Measurements from ENCODE around the gene ARHGEF10L.

ARHGEF10L gene

DNA sequence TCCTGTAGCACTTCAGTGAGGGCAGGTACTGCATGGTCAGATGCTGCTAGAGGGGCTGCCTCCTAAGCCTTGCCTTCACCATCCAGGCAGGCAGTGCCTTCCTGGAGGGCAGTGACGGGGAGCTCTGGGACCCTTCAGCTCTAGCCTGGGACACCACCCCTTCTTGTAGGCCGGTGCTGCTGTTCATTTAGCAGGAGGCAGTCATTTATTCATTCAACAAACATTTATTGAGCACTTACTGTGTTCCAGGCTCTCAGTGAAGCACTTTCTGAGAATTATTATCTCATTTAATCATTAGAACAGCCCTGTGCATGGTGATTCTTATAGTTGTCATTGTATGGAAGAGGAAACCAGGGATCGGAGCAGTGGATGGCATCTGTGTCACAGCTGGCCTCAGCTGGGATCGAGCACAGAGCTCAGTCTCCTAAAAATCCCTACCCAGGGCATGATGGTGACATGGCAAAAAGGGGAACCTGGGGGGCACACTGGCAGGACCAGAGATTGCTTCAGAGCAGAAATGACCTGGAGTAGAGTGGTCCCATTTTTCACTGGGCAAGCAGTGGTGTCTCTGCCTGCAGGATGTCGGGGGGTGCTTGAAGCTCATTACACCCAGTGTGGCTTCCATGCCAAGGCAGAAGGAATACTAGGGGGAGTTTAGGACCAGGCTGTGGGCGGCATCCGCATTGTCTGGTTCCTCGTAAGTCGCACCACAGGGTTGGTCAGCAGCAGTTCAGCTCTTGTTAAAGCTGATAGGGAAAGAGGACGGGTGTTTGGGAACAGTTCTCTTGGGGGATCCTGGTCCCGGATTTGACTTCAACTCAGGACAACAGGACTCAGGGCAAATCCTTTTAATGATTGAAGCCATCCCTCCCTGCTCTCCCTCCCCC lies 28.8 kb downstream of the ARHGEF10L start:
- Histone ChIP-seq H3K36me3 (ENCODE audit: insufficient read depth, low read length) (no peaks in the 10 kb centered on the region), H3K27ac (ENCODE audit: low read length) (no peak overlapping the region), H3K4me2 (ENCODE audit: insufficient read depth, low read length) (no peak overlapping the region), H3K4me3 (ENCODE audit: low read depth in 1 of 2, low read length in 2 of 2) (no peak overlapping the region), H3K4me1 (ENCODE audit: insufficient read depth, low read length) (no peaks in the 10 kb centered on the region), H3K9ac (ENCODE audit: low read depth, low read length) (no peak overlapping the region), H3K9me3 (ENCODE audit: insufficient read depth, low read length, severe bottlenecking) (no peaks in the 10 kb centered on the region), H3K79me2 (ENCODE audit: insufficient read depth, low read length) (no peaks in the 10 kb centered on the region), H4K20me1 (ENCODE audit: insufficient read depth, low read length) (no peaks in the 10 kb centered on the region), H3K27me3 (ENCODE audit: insufficient read depth, low read length, poor library complexity) (no peaks in the 10 kb centered on the region), H2AFZ (ENCODE audit: low read depth, low read length) (no peak overlapping the region)
- DNase-seq: no peak
- ATAC-seq (ENCODE audit: insufficient read depth, low read depth): no peak
- TF ChIP-seq, protein P1, sequence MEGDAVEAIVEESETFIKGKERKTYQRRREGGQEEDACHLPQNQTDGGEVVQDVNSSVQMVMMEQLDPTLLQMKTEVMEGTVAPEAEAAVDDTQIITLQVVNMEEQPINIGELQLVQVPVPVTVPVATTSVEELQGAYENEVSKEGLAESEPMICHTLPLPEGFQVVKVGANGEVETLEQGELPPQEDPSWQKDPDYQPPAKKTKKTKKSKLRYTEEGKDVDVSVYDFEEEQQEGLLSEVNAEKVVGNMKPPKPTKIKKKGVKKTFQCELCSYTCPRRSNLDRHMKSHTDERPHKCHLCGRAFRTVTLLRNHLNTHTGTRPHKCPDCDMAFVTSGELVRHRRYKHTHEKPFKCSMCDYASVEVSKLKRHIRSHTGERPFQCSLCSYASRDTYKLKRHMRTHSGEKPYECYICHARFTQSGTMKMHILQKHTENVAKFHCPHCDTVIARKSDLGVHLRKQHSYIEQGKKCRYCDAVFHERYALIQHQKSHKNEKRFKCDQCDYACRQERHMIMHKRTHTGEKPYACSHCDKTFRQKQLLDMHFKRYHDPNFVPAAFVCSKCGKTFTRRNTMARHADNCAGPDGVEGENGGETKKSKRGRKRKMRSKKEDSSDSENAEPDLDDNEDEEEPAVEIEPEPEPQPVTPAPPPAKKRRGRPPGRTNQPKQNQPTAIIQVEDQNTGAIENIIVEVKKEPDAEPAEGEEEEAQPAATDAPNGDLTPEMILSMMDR (IDR thresholded peaks at IDR 0.05; ENCODE audit: borderline replicate concordance, extremely low read depth, low read length, poor library complexity, severe bottlenecking): no peak
- no peak for TF ChIP-seq EZH2 (IDR thresholded peaks at IDR 0.05; ENCODE audit: borderline replicate concordance, low read depth, low read length, severe bottlenecking)

DNA sequence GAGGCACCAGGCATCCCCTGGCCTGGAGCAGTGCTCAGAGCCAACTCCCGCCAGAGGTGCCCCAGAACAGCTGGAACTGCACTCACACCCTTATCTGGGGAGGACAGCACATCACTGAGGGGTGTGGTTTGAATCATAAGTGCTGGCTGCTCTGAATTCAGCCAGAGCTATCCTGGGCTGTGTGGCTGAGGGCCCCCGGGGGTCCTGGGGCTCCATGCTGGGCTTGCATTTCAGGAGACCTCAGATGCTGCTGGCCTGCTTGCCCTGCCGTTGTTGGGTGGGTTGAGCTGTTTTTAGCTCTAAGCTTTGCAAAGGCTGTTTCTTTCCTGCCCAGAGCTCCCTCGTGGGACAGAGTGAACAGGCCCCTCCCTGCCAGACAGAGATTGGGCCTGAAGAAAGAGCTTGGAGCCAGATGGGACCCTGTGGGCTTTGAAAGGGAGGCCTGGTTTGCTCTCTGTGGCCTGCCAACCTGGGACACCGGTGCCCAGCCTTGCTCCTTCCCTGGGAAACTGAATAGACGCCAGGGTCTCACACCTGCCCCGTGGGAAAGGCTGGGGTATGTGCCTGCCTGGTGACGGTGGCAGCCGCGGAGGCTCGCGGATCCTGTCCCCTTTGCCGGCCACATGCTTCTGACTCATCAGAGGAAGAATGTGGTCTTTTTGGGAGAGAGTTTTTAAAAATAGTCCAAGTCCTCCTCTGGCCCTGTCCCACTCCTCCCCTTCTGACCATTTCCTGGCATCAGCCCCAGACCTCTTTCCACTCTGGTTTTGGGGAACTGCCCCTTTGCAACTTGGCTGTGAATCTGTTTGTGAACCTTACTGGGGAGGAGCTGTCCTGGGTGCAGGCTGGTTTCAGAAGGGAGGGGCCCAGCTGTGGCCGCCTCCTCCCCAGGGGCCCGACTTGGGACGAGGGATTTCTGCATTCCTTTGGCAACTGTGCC lies 30.0 kb downstream of the ARHGEF10L start:
- Histone ChIP-seq H3K9ac (ENCODE audit: low read depth, low read length) (no peak overlapping the region), H3K4me1 (ENCODE audit: insufficient read depth, low read length) (no peaks in the 10 kb centered on the region), H3K27me3 (ENCODE audit: insufficient read depth, low read length, poor library complexity) (no peaks in the 10 kb centered on the region)

DNA sequence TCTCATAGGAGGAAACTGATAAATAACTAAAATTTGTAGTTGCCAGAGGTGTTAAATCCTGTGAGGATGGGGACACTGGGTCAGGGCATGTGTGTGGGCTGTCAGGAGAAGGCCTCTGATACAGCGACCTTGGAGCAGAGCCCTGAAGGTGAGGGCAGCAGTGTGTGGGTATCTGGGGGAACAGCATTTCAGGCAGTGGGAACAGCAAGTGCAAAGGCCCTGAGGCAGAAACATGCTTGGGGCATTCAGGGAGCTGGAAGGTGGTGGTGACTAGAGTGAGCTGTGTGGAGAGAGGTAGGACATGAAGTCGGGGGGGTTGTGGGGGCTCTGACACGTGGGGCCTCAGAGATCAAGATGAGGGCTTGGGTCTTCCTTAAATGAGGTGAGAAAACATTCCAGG lies 30.7 kb downstream of the ARHGEF10L start:
- no peak for DNase-seq
- no peak for ATAC-seq (ENCODE audit: insufficient read depth, low read depth)
- no peaks in the 10 kb centered on the region for H3K4me1 ChIP-seq (ENCODE audit: insufficient read depth, low read length)
- no peak overlapping the region for H3K27ac ChIP-seq (ENCODE audit: low read length)
- no peak for TF ChIP-seq EZH2 (IDR thresholded peaks at IDR 0.05; ENCODE audit: borderline replicate concordance, low read depth, low read length, severe bottlenecking)
- TF ChIP-seq, protein P1 (IDR thresholded peaks at IDR 0.05; ENCODE audit: borderline replicate concordance, extremely low read depth, low read length, poor library complexity, severe bottlenecking): no peak
- no peaks in the 10 kb centered on the region for H3K9me3 ChIP-seq (ENCODE audit: insufficient read depth, low read length, severe bottlenecking)
- no peaks in the 10 kb centered on the region for H3K27me3 ChIP-seq (ENCODE audit: insufficient read depth, low read length, poor library complexity)
- H2AFZ ChIP-seq (ENCODE audit: low read depth, low read length): no peak overlapping the region
- no peaks in the 10 kb centered on the region for H4K20me1 ChIP-seq (ENCODE audit: insufficient read depth, low read length)
- no peak overlapping the region for H3K4me3 ChIP-seq (ENCODE audit: low read depth in 1 of 2, low read length in 2 of 2)
- no peak overlapping the region for H3K4me2 ChIP-seq (ENCODE audit: insufficient read depth, low read length)
- H3K36me3 ChIP-seq (ENCODE audit: insufficient read depth, low read length): no peaks in the 10 kb centered on the region
- H3K9ac ChIP-seq (ENCODE audit: low read depth, low read length): no peak overlapping the region
- no peaks in the 10 kb centered on the region for H3K79me2 ChIP-seq (ENCODE audit: insufficient read depth, low read length)

More for the DNA sequence above, 30.0 kb downstream of the ARHGEF10L start:
- Histone ChIP-seq H3K4me3 (ENCODE audit: low read depth in 1 of 2, low read length in 2 of 2) (no peak overlapping the region), H2AFZ (ENCODE audit: low read depth, low read length) (no peak overlapping the region), H3K79me2 (ENCODE audit: insufficient read depth, low read length) (no peaks in the 10 kb centered on the region), H3K27ac (ENCODE audit: low read length) (no peak overlapping the region), H3K36me3 (ENCODE audit: insufficient read depth, low read length) (no peaks in the 10 kb centered on the region), H3K9me3 (ENCODE audit: insufficient read depth, low read length, severe bottlenecking) (no peaks in the 10 kb centered on the region), H4K20me1 (ENCODE audit: insufficient read depth, low read length) (no peaks in the 10 kb centered on the region), H3K4me2 (ENCODE audit: insufficient read depth, low read length) (no peak overlapping the region)
- no peak for TF ChIP-seq EZH2 (IDR thresholded peaks at IDR 0.05; ENCODE audit: borderline replicate concordance, low read depth, low read length, severe bottlenecking)
- TF ChIP-seq, protein P1 (IDR thresholded peaks at IDR 0.05; ENCODE audit: borderline replicate concordance, extremely low read depth, low read length, poor library complexity, severe bottlenecking): no peak
- ATAC-seq (ENCODE audit: insufficient read depth, low read depth) (no peak), DNase-seq (no peak)
